ENCODE measurements around the gene OSBPL8.
A peak's percentile ranks its signal among the peaks of the same experiment; 100 is the strongest.

Gene OSBPL8

GRCh38 chr12:76555231-76555767 is 4.3 kb downstream of the OSBPL8 start:
- DNase-seq (ENCODE audit: low spot score): peak; percentile 4

GRCh38 chr12:76554405-76555230 is 5.0 kb downstream of the OSBPL8 start:
- DNase-seq (ENCODE audit: low spot score): no peak

- peak; percentile 59 for DNase-seq (ENCODE audit: low spot score)
Measured at GRCh38 chr12:76552343-76552938, 7.1 kb downstream of the OSBPL8 start.

- DNase-seq (ENCODE audit: low spot score): no peak
Measured at GRCh38 chr12:76551482-76551888, 8.1 kb downstream of the OSBPL8 start.

- no peak for DNase-seq (ENCODE audit: low spot score)
Measured at GRCh38 chr12:76549131-76549530, 10.4 kb downstream of the OSBPL8 start.

GRCh38 chr12:76548222-76548837 is 11.2 kb downstream of the OSBPL8 start:
- DNase-seq (ENCODE audit: low spot score): no peak

- no peak for DNase-seq (ENCODE audit: low spot score)
Measured at GRCh38 chr12:76547526-76547925, 12.0 kb downstream of the OSBPL8 start.

GRCh38 chr12:76546889-76547288 is 12.7 kb downstream of the OSBPL8 start:
- no peak for DNase-seq (ENCODE audit: low spot score)

GRCh38 chr12:76545486-76545885 is 14.1 kb downstream of the OSBPL8 start:
- DNase-seq (ENCODE audit: low spot score): no peak

- DNase-seq (ENCODE audit: low spot score): no peak
Measured at GRCh38 chr12:76544601-76545261, 14.8 kb downstream of the OSBPL8 start.

- DNase-seq (ENCODE audit: low spot score): no peak
Measured at GRCh38 chr12:76543813-76544347, 15.7 kb downstream of the OSBPL8 start.

- DNase-seq (ENCODE audit: low spot score): no peak
Measured at GRCh38 chr12:76542908-76543307, 16.7 kb downstream of the OSBPL8 start.

- no peak for DNase-seq (ENCODE audit: low spot score)
Measured at GRCh38 chr12:76539727-76540126, 19.8 kb downstream of the OSBPL8 start.

- DNase-seq (ENCODE audit: low spot score): no peak
Measured at GRCh38 chr12:76537923-76538322, 21.6 kb downstream of the OSBPL8 start.

- DNase-seq (ENCODE audit: low spot score): no peak
Measured at GRCh38 chr12:76536546-76536945, 23.0 kb downstream of the OSBPL8 start.

- no peak for DNase-seq (ENCODE audit: low spot score)
Measured at GRCh38 chr12:76535170-76535569, 24.4 kb downstream of the OSBPL8 start.

GRCh38 chr12:76533331-76533730 is 26.2 kb downstream of the OSBPL8 start:
- no peak for DNase-seq (ENCODE audit: low spot score)

GRCh38 chr12:76532520-76532919 is 27.1 kb downstream of the OSBPL8 start:
- DNase-seq (ENCODE audit: low spot score): no peak

- DNase-seq (ENCODE audit: low spot score): no peak
Measured at GRCh38 chr12:76531056-76531455, 28.5 kb downstream of the OSBPL8 start.

- no peak for DNase-seq (ENCODE audit: low spot score)
Measured at GRCh38 chr12:76530516-76530915, 29.1 kb downstream of the OSBPL8 start.

GRCh38 chr12:76529226-76529918 is 30.2 kb downstream of the OSBPL8 start:
- DNase-seq (ENCODE audit: low spot score): no peak

GRCh38 chr12:76523408-76523807 is 36.2 kb downstream of the OSBPL8 start:
- no peak for DNase-seq (ENCODE audit: low spot score)
